ENCODE data around the gene COX5B.
A peak's percentile ranks its signal among the peaks of the same experiment; 100 is the strongest.
"Not testable (repeated sequence)": the region's sequence is repeated elsewhere in the genome, so short reads cannot be mapped to it uniquely, and the experiment has no call there.

COX5B gene, protein sequence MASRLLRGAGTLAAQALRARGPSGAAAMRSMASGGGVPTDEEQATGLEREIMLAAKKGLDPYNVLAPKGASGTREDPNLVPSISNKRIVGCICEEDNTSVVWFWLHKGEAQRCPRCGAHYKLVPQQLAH

DNA sequence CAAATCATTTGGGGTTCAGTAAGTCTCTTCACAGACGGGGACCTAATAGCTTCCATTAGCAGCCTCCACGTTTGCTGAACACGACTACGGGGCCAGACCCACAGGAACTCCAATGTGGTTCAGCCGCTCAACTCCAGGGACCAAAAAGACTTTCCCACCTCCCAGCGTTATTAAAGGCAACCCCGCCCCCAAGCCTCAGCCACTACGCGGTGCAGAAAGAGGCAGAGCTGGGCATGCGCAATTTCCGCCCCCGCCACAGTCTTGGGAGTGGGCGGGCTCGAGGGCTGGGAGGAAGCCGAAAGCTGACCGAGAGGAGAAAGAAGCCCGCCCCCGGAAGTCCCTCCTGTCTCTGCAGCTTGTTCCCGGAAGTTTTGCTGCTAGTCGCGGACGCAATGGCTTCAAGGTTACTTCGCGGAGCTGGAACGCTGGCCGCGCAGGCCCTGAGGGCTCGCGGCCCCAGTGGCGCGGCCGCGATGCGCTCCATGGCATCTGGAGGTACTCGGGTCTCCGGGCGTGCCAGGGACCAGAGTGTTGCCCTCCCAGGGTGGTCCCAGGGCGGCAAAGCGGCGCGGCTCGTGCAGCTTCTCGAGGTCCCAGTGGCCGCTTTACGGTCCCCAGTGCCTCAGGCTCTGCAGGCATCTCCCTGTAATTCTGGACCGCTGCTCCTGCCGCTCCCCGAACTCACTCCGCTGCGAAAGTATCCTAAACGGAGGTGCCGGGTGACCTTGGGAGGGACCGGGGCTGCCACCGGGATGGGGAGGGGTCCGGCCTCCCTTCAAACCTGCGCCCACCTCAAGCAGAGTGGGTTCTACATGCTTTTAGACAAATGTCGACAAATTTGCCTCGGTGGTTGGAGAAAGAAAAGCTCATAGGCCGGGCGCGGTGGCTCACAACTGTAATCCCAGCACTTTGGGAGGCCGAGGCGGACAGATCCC lies at the start of gene COX5B:
Gene COX5B, plus strand, starts transcription at position 368 of the 935 bp plus-strand sequence. Its CDS starts 25 bp downstream, at position 393.
- DNase-seq: peak; percentile 99

DNA sequence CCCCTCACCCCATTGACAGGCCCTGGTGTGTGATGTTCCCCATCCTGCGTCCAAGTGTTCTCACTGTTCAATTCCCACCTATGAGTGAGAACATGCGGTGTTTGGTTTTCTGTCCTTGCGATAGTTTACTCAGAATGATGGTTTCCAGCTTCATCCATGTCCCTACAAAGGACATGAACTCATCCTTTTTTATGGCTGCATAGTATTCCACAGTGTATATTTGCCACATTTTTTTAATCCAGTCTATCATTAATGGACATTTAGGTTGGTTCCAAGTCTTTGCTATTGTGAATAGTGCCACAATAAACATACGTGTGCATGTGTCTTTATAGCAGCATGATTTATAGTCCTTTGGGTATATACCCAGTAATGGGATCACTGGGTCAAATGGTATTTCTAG lies 49.7 kb upstream of the COX5B start:
- DNase-seq: not testable (repeated sequence)

DNA sequence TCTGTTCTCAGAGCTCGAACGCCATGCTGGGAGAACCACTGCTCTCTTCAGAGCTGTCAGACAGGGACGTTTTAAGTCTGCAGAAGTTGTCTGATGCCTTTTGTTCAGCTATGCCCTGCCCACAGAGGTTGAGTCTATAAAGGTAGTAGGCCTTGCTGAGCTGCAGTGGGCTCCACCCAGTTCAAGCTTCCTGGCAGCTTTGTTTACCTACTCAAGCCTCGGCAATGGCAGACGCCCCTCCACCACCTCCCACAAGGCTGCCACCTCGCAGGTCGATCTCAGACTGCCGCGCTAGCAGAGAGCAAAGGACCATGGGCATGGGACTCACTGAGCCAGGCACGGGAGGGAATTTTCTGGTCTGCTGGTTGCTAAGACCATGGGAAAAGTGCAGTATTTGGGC lies 44.3 kb upstream of the COX5B start:
- DNase-seq: not testable (repeated sequence)

DNA sequence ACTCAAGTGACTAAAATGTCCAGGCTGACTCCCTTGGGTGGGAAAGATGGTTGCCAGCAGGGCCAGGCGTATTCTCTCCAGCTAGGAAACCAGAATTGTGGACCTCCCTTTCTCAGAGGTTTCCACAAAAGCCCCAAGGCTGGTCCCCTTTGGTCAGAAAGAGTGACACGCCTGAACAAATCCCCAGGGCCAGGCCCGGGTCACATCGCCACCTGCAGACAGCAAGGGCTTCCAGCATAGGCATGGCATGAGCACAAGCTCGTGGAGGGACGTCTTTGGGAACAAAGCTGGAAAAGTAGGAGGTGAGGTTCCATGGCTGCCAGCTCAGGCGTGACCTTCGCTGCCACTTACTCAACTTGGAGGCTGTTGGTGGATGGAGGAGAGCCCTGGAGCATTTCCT lies 40.8 kb upstream of the COX5B start:
- not testable (repeated sequence) for DNase-seq

DNA sequence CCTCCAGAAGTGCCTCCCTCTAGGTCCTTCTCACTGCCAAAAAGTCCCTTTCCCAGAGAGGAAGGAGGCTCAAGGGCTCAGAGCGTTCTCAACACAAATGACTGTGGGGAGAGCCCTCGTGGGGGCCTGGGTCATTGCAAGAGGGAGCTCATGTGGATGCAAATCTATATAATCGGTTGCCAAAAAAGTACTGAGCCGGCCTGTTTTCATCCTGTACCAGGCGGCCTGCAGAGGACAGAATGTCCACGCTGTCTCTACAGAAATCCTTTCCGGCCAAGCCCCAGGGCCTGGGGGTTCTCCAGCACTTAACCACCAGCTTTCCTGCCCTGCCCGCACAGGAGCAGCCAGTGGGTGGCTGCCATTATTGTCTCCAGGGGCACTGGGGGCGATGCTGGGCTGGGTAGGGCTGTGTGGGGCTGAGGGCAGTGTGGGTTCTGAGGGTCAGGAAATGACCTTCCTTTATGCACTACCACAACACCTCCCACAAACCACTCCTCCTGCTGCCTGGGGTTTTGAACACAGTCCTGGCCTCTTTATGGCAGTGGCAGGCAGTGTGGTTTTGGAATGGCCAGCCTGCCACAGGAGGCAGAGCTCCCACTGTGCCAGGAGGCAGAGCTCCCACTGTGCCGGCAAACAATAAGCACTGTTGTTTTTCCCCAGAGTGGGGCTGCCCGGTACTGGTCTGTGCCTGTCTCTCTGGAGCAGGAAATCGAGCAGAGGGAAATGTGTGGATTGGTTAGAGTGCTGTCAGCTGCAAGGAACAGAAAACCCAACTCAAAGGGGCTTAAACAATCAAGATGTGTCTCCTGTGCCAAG lies 40.1 kb upstream of the COX5B start:
- not testable (repeated sequence) for DNase-seq

DNA sequence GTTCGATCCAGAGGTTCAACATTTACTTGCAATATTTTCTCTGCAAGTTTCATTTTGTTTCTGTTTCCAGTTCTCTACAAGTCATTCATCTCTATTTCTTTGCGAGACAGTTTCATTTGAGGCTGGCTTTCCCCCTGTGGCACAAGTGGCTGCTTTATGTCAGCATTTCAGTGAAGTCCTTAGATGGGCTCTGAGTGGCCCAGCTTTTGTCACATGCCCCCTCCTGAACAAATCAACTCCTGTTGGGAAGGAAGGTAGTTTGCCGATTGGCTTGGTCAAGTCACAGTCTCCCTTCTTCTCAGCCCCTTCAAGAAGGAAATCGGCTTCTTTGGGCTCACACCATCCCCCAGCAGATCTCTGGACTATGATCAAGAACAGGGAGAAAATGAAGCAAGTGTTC lies 37.1 kb upstream of the COX5B start:
- not testable (repeated sequence) for DNase-seq

DNA sequence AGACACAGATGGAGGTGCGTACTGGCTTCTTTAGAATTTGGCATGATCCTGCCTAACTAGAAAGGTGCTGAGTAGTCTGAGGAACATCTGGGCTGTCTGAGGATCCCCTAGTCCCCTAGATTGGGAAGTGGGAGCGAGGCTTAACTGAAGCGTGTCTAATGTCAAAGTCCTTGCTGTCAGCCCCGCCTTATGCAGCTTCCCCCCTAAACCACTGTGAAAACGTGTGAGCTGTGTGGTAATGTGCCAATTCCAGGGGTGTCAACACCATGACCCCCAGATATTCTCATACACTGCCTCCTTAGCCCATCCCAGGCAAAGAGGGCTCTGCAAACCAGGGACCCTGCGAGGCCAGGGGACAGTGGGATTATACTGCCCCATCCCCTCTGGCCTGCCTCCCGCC lies 34.0 kb upstream of the COX5B start:
- DNase-seq: not testable (repeated sequence)

DNA sequence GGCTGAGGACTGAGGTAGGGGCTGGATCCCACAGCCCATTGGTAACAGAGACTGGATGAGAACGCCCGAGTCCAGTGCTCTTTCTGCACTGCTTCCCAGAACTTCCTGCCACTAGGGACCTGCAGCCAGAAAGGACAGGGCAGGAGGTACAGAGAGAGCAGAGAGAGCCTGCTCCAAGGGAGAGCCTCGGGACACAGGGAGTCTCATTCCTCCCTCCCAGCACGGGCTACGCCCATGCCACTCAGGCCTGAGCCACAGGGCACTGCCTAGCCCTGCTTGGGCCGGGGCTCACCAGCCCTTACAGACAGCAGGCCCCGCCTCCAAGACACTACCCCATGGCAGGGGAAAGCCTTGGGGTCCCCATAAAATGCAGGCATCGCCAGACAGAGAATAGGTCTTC lies 30.1 kb upstream of the COX5B start:
- DNase-seq: not testable (repeated sequence)

DNA sequence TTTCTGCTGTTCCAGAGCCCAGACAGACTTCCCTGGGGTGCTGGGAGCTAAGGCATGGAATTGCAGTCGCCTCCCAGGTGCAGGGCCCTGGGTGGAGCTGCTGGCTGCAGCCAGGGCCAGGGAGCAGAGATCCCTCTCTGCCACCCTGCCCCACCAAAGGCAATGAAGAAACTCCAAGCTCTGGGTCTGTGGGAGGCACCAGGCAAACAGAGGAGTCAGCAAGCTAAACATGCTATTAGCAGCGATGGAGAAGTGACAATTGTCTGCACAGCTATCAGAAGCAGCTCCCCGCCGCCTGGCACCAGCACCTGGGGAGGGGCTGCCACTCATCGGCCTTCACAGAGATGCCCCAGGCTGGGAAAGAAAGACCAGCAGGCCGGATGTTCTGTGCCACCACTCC lies 28.0 kb upstream of the COX5B start:
- DNase-seq: no peak

DNA sequence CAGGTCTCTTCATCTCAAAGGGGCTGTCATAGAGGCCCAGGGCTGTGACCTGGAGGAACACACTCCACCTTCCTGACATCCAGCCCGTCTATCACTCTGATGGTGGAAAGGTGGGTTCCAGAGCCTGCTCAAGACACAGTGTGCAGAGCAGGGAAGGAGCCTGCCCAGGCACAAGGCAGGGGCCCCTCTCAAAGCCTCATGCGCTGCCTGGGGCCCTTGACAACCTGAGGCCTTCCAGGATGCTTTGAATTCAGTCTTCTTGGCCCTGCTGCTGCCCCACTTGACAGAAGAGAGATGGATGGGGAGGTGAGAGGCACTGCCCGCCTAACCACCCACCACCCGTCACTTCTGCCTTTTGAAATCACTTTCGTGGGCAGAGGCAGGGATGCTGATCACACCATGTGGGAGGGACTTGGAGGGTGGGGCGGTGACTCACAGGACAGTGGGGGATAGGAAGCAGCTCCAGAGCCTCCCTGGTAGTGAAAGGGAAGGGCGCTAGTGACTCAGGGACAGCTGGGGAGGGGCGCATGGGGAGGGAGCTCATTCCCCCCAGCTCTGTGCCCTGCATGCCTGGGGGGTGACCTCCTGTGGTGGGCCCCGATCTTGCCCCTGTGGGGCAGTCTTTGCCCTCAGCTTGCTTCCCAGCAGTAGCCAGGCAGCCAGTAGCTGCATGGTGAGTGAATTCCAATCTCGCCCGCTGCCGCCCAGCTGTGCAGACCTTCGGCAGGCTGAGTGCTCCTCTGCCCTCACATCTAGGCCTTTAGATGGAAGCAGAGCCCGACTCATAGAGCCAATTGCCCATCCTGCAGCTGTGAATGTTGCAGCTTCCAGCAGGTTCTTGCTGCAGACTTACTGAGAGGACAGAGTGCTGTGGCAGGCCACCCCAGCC lies 26.7 kb upstream of the COX5B start:
- DNase-seq: not testable (repeated sequence)

DNA sequence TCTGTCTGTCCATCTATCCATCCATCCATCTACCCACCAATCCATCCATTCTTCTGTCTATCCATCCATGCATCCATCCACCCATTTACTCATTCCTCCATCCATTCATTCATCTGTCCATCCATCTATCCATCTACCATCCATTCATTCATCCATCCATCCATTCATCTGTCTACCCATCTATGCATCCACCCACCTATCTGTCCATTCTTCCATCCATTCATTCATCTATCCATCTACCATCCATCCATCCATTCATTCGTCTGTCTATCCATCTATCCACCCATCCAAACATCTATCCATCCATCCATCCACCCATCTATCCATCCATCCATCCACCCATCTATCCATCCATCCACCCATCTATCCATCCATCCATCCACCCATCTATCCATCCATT lies 25.4 kb upstream of the COX5B start:
- DNase-seq: not testable (repeated sequence)

DNA sequence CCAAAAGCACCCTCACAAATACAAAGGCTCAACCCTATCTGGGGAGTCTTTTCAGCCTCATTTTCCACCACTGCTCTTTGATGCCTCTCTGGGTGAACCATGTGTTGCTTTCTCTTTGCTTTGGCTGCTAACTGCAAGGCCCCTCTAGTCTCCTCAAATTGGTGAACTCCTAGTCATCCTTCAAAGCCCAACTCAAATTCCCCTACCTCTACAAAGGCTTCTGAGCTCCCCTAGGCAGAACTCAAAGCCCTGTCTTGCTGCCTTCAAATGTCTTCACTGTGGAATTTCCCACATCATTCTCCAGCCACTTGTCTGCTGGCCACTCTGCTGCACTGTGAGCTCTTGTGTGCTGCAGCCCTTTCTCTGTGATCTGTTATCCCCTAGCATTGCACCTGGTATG lies 22.9 kb upstream of the COX5B start:
- DNase-seq: not testable (repeated sequence)

DNA sequence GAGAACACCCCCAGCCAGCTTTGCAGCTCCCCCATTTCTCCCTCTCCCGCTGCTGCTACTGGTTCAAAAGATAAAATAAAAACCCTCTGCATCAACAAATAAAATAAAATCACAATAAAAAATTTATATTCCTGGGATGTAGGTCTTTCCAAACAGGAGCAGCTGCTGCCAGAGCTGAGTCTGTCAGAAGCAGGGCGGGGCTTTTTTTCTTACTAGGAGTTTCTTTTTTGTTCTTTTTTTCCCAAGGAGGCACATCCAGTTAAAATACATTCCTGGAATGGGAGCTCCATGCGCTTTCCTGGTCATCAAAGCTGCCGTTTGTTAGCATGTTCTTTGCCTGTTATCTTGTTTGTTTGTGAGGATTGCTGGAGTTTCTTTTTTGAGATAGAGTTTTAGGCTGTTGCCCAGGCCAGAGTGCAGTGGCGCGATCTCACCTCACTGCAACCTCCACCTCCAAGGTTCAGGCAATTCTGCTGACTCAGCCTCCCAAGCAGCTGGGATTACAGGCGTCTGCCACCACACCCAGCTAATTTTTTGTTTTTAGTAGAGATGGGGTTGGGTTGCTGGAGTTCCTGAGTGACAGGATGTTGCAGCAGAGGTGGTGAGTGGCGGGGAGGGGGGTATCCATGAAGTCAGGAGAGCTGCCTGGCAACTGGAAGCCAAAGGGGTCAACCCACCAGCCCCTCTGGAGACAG lies 20.4 kb upstream of the COX5B start:
- not testable (repeated sequence) for DNase-seq

DNA sequence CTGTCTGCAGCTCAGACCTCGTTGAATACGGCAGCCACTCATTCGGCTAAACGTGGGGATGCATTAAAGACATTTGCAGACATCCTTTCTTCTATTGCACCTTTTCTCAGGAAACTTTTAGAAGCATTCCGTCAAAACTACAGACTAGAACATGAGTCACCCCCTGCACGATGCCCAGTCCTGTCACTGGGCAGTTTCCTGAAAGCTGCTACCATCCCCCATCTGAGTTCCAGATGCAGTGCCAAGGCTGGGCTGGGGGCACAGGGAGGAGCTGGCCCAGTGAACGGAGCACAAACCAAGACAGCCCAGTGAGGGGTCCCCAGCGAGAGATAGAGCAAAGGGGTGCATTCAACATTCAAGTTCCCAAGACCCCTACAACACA lies 19.8 kb upstream of the COX5B start:
- DNase-seq: not testable (repeated sequence)

DNA sequence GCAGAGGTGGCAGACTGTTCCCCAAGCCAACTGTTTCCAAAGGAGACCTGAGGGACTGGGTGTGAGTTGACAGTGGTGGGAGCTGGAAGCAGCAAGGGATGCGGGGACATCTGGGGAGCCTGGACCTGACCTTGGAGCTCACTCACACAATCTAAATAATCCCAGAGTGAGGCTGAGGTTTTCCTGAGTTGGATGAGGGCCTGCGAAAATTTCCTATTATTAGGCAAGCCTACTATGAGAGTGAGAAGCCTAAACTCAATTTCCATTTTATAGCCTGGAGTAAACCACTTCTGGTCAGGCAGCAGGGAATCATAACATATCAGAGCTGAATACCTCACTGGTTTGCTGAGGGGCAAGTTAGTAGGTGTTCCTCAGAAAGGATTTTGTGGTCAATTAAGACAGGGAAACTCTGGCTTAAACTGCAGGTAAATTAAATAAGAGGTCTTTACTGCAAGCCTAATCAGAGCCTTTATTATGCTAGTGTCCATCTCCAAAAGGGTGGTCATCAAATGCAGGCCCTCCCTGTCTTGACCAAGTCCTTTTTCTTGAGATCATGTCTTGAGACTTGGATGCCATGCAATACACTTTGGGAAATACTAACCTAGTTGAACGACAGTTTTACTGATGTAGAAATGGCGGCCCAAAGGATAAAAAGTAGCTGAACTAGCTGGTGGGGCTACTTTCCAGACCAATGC lies 1.7 kb upstream of the COX5B start:
- DNase-seq: no peak

DNA sequence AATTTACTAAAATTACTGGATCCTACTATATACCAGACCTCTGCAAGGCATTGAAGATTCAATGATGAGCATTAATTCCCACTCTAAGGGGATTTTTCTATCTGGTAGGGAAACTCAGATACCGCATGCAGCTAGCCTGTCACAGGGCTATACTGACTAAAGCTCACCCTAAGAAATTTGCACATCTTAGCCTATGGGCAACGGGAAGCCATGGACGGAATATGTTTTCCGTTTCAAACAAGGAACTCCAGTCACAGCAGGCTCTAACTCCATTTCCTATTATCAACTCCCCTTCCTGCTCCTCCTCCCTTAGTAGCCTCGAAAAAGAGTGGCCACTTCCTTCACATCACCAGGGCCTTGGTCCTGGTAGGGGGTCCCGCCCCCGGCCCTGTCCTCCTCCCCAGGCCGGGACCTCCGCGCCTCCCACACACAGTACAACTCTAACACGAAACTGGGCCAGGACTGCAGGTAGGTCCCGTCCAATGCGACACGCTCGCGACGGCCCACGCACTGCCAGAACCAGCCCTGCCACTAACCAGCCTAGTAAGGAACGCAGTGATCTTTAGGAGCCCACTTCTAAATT lies 659 bp upstream of the COX5B start:
- DNase-seq: no peak

DNA sequence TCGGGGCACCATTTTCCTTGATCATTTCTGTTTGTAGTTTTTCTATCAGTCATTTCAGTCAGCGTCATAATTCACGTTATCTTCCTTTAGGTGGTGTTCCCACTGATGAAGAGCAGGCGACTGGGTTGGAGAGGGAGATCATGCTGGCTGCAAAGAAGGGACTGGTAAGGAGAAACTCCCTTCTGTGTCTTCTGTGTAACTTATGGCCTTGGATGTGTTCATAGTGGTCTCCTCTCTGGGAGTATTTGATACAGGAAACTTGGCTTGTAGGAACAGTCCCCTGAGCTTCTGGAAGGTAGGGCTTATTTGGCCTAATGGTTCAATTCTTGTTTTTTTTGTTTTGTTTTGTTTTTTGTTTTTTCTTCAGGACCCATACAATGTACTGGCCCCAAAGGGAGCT lies 1.1 kb downstream of the COX5B start:
- DNase-seq: no peak

DNA sequence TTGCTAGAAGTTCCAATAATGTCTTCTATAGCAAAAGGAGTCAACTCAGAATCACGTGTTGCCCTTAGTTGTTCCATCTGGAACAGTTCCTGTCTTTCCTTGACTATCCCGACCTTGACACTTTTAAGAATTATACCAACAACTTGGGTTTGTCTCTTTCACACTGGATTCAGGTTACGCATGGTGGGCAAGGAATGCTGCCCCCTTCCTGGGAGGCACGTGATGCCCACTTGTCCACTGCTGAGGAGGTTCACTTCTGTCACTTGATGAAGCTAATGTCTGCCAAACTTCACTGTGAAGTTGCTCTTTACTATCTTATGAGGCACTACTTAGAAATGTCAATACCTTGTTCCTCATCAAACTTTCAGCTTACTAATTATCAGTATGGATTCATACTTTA lies 5.3 kb downstream of the COX5B start:
- DNase-seq: no peak

DNA sequence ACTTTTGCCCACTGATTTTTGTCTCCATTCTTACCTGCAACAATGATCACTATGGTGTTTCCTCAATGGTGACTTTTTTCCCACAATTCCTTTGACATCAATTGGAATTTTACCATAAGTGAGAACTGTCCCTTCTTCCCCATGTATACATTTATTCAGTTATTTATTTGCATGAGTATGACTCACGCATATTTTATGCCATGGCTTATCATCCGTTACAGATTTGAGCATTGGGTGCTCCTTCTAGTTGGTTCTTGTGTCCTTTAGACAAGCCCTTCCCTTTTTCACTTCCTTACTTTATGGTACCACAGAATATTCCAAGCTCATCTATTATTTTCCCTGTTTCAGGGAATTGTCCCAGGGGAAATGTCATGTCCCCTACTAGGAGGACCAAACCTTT lies 7.6 kb downstream of the COX5B start:
- DNase-seq: no peak

DNA sequence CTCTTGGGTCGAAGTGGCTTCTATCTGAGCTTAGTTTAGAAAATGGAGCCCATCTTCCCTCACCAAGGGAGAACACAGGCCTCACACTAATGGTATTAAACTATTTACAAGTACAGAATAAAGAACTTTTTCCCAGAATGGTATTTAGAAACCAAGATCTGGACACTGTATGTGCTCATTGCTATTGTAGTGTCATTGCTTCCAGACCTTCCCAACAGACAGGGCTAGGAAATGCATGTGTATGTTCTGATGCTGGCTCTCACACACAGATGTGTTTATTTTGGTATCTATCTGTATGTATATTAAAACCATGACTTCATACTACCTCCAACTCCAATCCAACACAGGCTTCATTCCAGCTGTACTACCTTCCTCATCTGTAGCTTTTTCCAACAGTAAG lies 8.0 kb downstream of the COX5B start:
- DNase-seq: no peak

DNA sequence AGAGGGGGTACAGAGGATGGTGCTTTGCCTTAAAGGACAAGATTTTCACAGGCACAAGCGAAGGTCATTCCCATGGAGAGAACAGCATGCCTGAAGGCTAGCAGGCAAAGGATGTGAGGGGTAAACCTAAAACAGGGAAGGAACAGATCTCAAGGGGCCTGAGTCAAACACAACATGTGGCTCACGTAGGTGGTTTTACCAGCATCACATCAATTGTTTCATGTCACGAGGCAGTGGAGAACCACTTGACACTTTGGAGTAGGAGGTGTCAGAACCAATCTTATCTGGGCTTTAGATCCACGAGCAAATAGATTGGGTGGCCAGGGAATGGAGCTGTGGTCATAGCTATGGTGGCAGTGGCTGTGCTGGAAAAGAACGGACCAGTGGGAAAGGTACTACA lies 8.4 kb downstream of the COX5B start:
- no peak for DNase-seq

All from CD4-positive, alpha-beta T cell treated with Interleukin-6 for 4 hours (primary cell).